IMR-90 (cell line): Measurements from ENCODE around the gene CDH15.

Experiments
- BHLHE40 ChIP-seq: fragments of 150-350 bp; IDR thresholded peaks from 2 replicates; pipeline ENCODE4 v1.6.1; 2016; ENCODE audit warnings: mild to moderate bottlenecking, low read depth, low read length
- CEBPB ChIP-seq: IDR thresholded peaks from 2 replicates; pipeline ENCODE4 v1.6.1; 2012; ENCODE audit warnings: low read depth, low read length, improper control_type of control experiment
- CHD1 ChIP-seq: IDR thresholded peaks from 2 replicates; pipeline ENCODE4 v1.6.1; 2012; ENCODE audit warnings: low read depth, low read length, improper control_type of control experiment
- CTCF ChIP-seq: conservative IDR thresholded peaks from 2 replicates; pipeline ENCODE4 v1.5.1; 2012; ENCODE audit warnings: mild to moderate bottlenecking, low read depth, low read length, improper control_type of control experiment
- MAFK ChIP-seq: IDR thresholded peaks from 2 replicates; pipeline ENCODE4 v1.6.1; 2012; ENCODE audit warnings: low read depth, low read length, improper control_type of control experiment
- MAZ ChIP-seq: IDR thresholded peaks from 2 replicates; pipeline ENCODE4 v1.6.1; 2012; ENCODE audit warnings: low read depth, mild to moderate bottlenecking, low read length, improper control_type of control experiment, moderate library complexity, borderline replicate concordance
- MXI1 ChIP-seq: IDR thresholded peaks from 2 replicates; pipeline ENCODE4 v1.6.1; 2012; ENCODE audit warnings: low read depth, mild to moderate bottlenecking, low read length, moderate library complexity, borderline replicate concordance
- POLR2A ChIP-seq: IDR thresholded peaks from 2 replicates; pipeline ENCODE4 v1.6.1; 2012; ENCODE audit warnings: mild to moderate bottlenecking, low read depth, low read length
- RAD21 ChIP-seq: IDR thresholded peaks from 2 replicates; pipeline ENCODE4 v1.6.1; 2012; ENCODE audit warnings: low read length, improper control_type of control experiment
- RFX5 ChIP-seq: IDR thresholded peaks from 2 replicates; pipeline ENCODE4 v1.8.0; 2012; ENCODE audit warnings: low read depth, mild to moderate bottlenecking, low read length, moderate library complexity
- SMC3 ChIP-seq: fragments of 150-350 bp; IDR thresholded peaks from 2 replicates; pipeline ENCODE4 v1.6.1; 2016; ENCODE audit warnings: low read depth, mild to moderate bottlenecking, antibody characterized with exemption, low read length, moderate library complexity
- USF2 ChIP-seq: fragments of 150-350 bp; IDR thresholded peaks from 2 replicates; pipeline ENCODE4 v1.6.1; 2017; ENCODE audit warnings: mild to moderate bottlenecking, antibody characterized with exemption, low read length, low read depth

GRCh38 chr16:89156740-89157645 is 14.6 kb upstream of the CDH15 start:
- TF ChIP-seq CTCF, result no peak
- no peak for TF ChIP-seq SMC3
- no peak for TF ChIP-seq POLR2A
- no peak for TF ChIP-seq BHLHE40
- no peak for TF ChIP-seq MXI1
- no peak for TF ChIP-seq RAD21
- TF ChIP-seq MAZ, result no peak
- TF ChIP-seq CEBPB, result no peak
- no peak for TF ChIP-seq CHD1
- TF ChIP-seq USF2, result no peak
- TF ChIP-seq MAFK, result no peak
- no peak for TF ChIP-seq RFX5
